Panc1 (cell line): ENCODE data around the gene ADGRV1. TPM values are rescaled to one million over a fixed set of nuclear protein-coding genes. Genes with fewer than 3 reads are reported as not detected.

Experiments
- ATAC-seq: fragments of 200-7000 bp; cut with Tn5 transposase; 2 replicates; pipeline ENCODE4 v1.9.1; 2020; ENCODE audit warnings: mild to moderate bottlenecking, moderate library complexity
- BruUV-seq: library from RNA; stranded (reverse); fragments of 400-500 nt; replicated peaks from 2 replicates; lab custom pipeline; 2021; lab: Mats Ljungman, UMichigan
- CTCF ChIA-PET: fragments of 300-600 bp; sonication (Branson Sonifier 250); formaldehyde crosslinking; loops from one replicate; lab custom pipeline; 2022; ENCODE audit warnings: antibody characterized with exemption; lab: Charles Lee
- POLR2A ChIA-PET: fragments of 300-600 bp; sonication (Branson Sonifier 250); formaldehyde crosslinking; loops from one replicate; lab custom pipeline; 2022; ENCODE audit warnings: antibody characterized with exemption; lab: Charles Lee
- DNase-seq: peaks from one replicate; pipeline ENCODE4 v3.0.0-alpha.2; 2010; ENCODE audit warnings: low read depth, low spot score
- H3K27ac ChIP-seq: 2 replicates; pipeline ENCODE4 v1.5.1; 2011; ENCODE audit warnings: mild to moderate bottlenecking, low read length, inconsistent platforms
- H3K27me3 ChIP-seq: fragments of 200-500 bp; sonication (Bioruptor generic); 2 replicates; pipeline ENCODE4 v1.6.0; 2014; ENCODE audit warnings: low read length, inconsistent platforms; ENCODE audit not compliant: control insufficient read depth, insufficient read depth
- H3K36me3 ChIP-seq: fragments of 200-500 bp; sonication (Bioruptor generic); 2 replicates; pipeline ENCODE4 v1.5.1; 2014; ENCODE audit warnings: inconsistent platforms, mild to moderate bottlenecking, low read length, moderate library complexity; ENCODE audit not compliant: control insufficient read depth, insufficient read depth
- H3K4me1 ChIP-seq: 2 replicates; pipeline ENCODE4 v1.5.1; 2011; ENCODE audit warnings: inconsistent platforms, mild to moderate bottlenecking, low read length, moderate library complexity; ENCODE audit not compliant: control insufficient read depth, insufficient read depth
- H3K4me3 ChIP-seq, 2 experiments: 2 replicates each; pipeline ENCODE4 v1.5.1; 2011 to 2012; ENCODE audit warnings: low read depth in 2 of 2, low read length in 2 of 2, mild to moderate bottlenecking in 2 of 2, inconsistent platforms in 1 of 2, moderate library complexity in 1 of 2
- H3K9me3 ChIP-seq: fragments of 200-500 bp; sonication (Bioruptor generic); 2 replicates; pipeline ENCODE4 v1.5.1; 2014; ENCODE audit warnings: low read depth, mild to moderate bottlenecking, inconsistent platforms, low read length, moderate library complexity; ENCODE audit not compliant: control insufficient read depth, insufficient read depth
- POLR2AphosphoS5 ChIP-seq: IDR thresholded peaks from 2 replicates; pipeline ENCODE4 v1.6.1; 2012; ENCODE audit warnings: mild to moderate bottlenecking, low read depth, low read length, moderate library complexity
- SIN3A ChIP-seq: IDR thresholded peaks from 2 replicates; pipeline ENCODE4 v1.6.1; 2012; ENCODE audit warnings: low read depth, mild to moderate bottlenecking, low read length, moderate library complexity, borderline replicate concordance; ENCODE audit not compliant: insufficient read depth
- TCF7L2 ChIP-seq: IDR thresholded peaks from 2 replicates; pipeline ENCODE4 v1.6.1; 2011; ENCODE audit warnings: mild to moderate bottlenecking, low read depth, low read length, inconsistent platforms
- in situ Hi-C: cut with HindIII; loops from 2 replicates; pipeline ENCODE4 v1.10.0; 2016; ENCODE audit warnings: low sequenced_read_pairs, low pct_unique_long_range_greater_than_20kb
- intact Hi-C: fragments of 100-400 bp; cut with micrococcal nuclease; formaldehyde crosslinking; loops from one replicate; pipeline ENCODE4 v1.10.0; 2022; ENCODE audit not compliant: unreplicated experiment
- total RNA-seq: library from RNA; stranded (reverse); gene quantifications from one replicate; pipeline ENCODE4 v1.2.1, GENCODE V29; 2021; ENCODE audit not compliant: unreplicated experiment
- TF ChIP-seq, protein P1 (sequence below), 2 experiments: IDR thresholded peaks; 2 replicates each; pipeline ENCODE4 v1.6.1; 2011 to 2012; ENCODE audit warnings: low read depth in 2 of 2, control low read depth in 1 of 2, low read length in 1 of 2, mild to moderate bottlenecking in 1 of 2, moderate library complexity in 1 of 2; ENCODE audit not compliant: insufficient read depth in 1 of 2
- TF ChIP-seq, protein P2 (sequence below): fragments of 450-650 bp; IDR thresholded peaks from 2 replicates; pipeline ENCODE4 v1.5.1; 2017; ENCODE audit warnings: mild to moderate bottlenecking

The ADGRV1 gene
- total RNA-seq, 1 experiment from 2014 or later = 0.49 TPM

- ChIA-PET CTCF (interaction anchor here (0.5 kb wide), 1 partner anchor 335 kb away, joined by 11 read pairs; no protein-coding TSS in a partner anchor), POLR2A (no interaction called here)
- H3K4me1 ChIP-seq = no peaks in the 10 kb centered on the region
- BruUV-seq = no TSS peak
- H3K27ac ChIP-seq = no peak overlapping the region
- intact Hi-C loops = no loop called here
- in situ Hi-C loops = no loop called here
- H3K9me3 ChIP-seq = no peaks in the 10 kb centered on the region
- H3K36me3 ChIP-seq = no peaks in the 10 kb centered on the region
- TF ChIP-seq SIN3A = no peak
- H3K4me3 ChIP-seq = no peak overlapping the region
- DNase-seq = no peak
- no peak for ATAC-seq
- no peaks in the 10 kb centered on the region; the same call in 1 of the 2 replicates for H3K27me3 ChIP-seq
Measured at GRCh38 chr5:90944116-90944515, 385.5 kb downstream of the ADGRV1 start.

DNA sequence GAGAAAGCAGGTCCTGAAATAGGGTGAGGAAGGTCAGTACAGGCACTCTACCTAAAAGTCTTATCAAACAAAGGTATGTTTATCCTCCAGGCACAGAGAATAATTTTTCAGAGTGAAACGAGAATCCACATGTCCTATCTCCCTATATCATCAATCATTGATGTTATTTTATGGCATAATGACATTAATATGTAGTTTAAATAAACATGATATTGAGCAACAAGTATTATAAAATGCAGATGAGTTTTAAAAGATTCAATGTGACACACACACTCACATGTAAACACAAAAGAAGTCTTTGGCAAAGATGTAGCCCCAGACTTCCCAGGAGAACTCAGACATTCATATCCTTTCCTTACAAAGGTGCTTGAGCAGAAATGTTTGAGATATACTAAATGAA lies 389.1 kb downstream of the ADGRV1 start:
- TF ChIP-seq SIN3A (no peak), POLR2AphosphoS5 (no peak), TCF7L2 (no peak)
- TF ChIP-seq, protein P1, sequence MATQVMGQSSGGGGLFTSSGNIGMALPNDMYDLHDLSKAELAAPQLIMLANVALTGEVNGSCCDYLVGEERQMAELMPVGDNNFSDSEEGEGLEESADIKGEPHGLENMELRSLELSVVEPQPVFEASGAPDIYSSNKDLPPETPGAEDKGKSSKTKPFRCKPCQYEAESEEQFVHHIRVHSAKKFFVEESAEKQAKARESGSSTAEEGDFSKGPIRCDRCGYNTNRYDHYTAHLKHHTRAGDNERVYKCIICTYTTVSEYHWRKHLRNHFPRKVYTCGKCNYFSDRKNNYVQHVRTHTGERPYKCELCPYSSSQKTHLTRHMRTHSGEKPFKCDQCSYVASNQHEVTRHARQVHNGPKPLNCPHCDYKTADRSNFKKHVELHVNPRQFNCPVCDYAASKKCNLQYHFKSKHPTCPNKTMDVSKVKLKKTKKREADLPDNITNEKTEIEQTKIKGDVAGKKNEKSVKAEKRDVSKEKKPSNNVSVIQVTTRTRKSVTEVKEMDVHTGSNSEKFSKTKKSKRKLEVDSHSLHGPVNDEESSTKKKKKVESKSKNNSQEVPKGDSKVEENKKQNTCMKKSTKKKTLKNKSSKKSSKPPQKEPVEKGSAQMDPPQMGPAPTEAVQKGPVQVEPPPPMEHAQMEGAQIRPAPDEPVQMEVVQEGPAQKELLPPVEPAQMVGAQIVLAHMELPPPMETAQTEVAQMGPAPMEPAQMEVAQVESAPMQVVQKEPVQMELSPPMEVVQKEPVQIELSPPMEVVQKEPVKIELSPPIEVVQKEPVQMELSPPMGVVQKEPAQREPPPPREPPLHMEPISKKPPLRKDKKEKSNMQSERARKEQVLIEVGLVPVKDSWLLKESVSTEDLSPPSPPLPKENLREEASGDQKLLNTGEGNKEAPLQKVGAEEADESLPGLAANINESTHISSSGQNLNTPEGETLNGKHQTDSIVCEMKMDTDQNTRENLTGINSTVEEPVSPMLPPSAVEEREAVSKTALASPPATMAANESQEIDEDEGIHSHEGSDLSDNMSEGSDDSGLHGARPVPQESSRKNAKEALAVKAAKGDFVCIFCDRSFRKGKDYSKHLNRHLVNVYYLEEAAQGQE (IDR thresholded peaks at IDR 0.05; ENCODE audit: insufficient read depth in 1 of 2, low read depth in 2 of 2, low read length in 1 of 2) = no peak
- TF ChIP-seq, protein P2, sequence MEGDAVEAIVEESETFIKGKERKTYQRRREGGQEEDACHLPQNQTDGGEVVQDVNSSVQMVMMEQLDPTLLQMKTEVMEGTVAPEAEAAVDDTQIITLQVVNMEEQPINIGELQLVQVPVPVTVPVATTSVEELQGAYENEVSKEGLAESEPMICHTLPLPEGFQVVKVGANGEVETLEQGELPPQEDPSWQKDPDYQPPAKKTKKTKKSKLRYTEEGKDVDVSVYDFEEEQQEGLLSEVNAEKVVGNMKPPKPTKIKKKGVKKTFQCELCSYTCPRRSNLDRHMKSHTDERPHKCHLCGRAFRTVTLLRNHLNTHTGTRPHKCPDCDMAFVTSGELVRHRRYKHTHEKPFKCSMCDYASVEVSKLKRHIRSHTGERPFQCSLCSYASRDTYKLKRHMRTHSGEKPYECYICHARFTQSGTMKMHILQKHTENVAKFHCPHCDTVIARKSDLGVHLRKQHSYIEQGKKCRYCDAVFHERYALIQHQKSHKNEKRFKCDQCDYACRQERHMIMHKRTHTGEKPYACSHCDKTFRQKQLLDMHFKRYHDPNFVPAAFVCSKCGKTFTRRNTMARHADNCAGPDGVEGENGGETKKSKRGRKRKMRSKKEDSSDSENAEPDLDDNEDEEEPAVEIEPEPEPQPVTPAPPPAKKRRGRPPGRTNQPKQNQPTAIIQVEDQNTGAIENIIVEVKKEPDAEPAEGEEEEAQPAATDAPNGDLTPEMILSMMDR = no peak
- Histone ChIP-seq H3K9me3 (no peaks in the 10 kb centered on the region), H3K36me3 (no peaks in the 10 kb centered on the region), H3K4me3 (no peak overlapping the region), H3K27ac (no peak overlapping the region), H3K27me3 (peaks cover 2% of the 10 kb centered on the region), H3K4me1 (no peaks in the 10 kb centered on the region)
- in situ Hi-C loops = no loop called here
- ATAC-seq (no peak), DNase-seq (no peak)
- intact Hi-C loops = no loop called here
- CTCF ChIA-PET = no interaction called here
- BruUV-seq = no TSS peak
- POLR2A ChIA-PET = no interaction called here

DNA sequence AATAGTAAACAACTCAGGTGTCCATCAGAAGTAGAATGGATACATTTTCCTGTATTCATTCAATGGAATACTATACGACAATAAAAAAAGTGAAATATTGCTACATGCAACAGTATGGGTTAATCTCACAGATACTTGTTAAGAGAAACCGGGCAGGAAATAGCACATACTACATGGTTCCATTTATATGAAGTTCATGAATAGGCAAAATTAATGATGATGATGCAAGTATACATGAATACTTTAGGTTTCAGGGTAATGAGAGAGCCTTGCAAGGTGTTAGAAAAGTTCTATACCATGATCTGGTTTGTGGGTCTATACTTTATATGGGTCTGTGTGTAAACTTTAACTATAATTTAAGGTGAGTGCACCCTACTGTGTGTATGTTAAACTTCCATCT lies 390.4 kb downstream of the ADGRV1 start:
- H3K4me1 ChIP-seq = no peaks in the 10 kb centered on the region
- ChIA-PET CTCF (no interaction called here), POLR2A (interaction anchor here (0.6 kb wide), 1 partner anchor 1700 kb away, joined by 3 read pairs; no protein-coding TSS in a partner anchor)
- in situ Hi-C loops (no loop called here), intact Hi-C loops (no loop called here)
- no peak for DNase-seq
- H3K27me3 ChIP-seq = peaks cover 4% of the 10 kb centered on the region
- H3K36me3 ChIP-seq = no peaks in the 10 kb centered on the region
- no peaks in the 10 kb centered on the region for H3K9me3 ChIP-seq
- TF ChIP-seq, protein P1 (IDR thresholded peaks at IDR 0.05; ENCODE audit: insufficient read depth in 1 of 2, low read depth in 2 of 2, low read length in 1 of 2) = no peak
- TF ChIP-seq, protein P2 = no peak
- no peak overlapping the region for H3K4me3 ChIP-seq
- BruUV-seq = no TSS peak
- no peak overlapping the region for H3K27ac ChIP-seq
- no peak for ATAC-seq
